HCT116 (cell line): ENCODE results near the gene SLC5A6. TPM values are rescaled to one million over a fixed set of nuclear protein-coding genes. Genes with fewer than 3 reads are reported as not detected.

Experiments
- ATAC-seq: fragments of 200-7000 bp; cut with Tn5 transposase; 2 replicates; pipeline ENCODE4 v1.9.1; 2020; ENCODE audit warnings: mild to moderate bottlenecking, moderate library complexity
- BruUV-seq: library from RNA; stranded (reverse); fragments of 400-500 nt; replicated peaks from 2 replicates; lab custom pipeline; 2021; lab: Mats Ljungman, UMichigan
- CTCF ChIA-PET: fragments of 300-600 bp; sonication (Branson Sonifier 250); formaldehyde crosslinking; loops from one replicate; lab custom pipeline; 2021; ENCODE audit warnings: antibody characterized with exemption; lab: Charles Lee
- POLR2A ChIA-PET: fragments of 300-600, 350-600 bp; sonication (Branson Sonifier 250); formaldehyde crosslinking; loops from one replicate; lab custom pipeline; 2021; ENCODE audit warnings: antibody characterized with exemption; lab: Charles Lee
- RAD21 ChIA-PET, 2 experiments: fragments of 300-600 bp; sonication (Branson Sonifier 250); formaldehyde crosslinking; loops; one replicate each; lab custom pipeline; 2023; ENCODE audit warnings: low total read pairs in 2 of 2; ENCODE audit not compliant: uncharacterized antibody in 2 of 2, unreplicated experiment in 2 of 2, low non-redundant PET in 1 of 2; lab: Charles Lee
- DNase-seq: peaks from one replicate; pipeline ENCODE4 v3.0.0-alpha.2; 2010; ENCODE audit warnings: low read depth, low spot score
- H2AFZ ChIP-seq: fragments of 200-600 bp; shearing (Covaris generic), sonication (generic); 2 replicates; pipeline ENCODE4 v1.6.1; 2017; ENCODE audit warnings: low read depth, mixed run types, mixed read lengths, antibody characterized with exemption, low read length; ENCODE audit not compliant: poor library complexity, severe bottlenecking
- H3K27ac ChIP-seq: 2 replicates; pipeline ENCODE4 v1.5.1; 2012; ENCODE audit warnings: low read depth, low read length
- H3K27me3 ChIP-seq: fragments of 200-600 bp; sonication (generic); 2 replicates; pipeline ENCODE4 v1.6.1; 2016; ENCODE audit warnings: mixed run types, low read length, mixed read lengths; ENCODE audit not compliant: insufficient read depth
- H3K36me3 ChIP-seq, 2 experiments: fragments of 200-500 bp in 1 of 2; fragments of 200-600 bp in 1 of 2; sonication (Bioruptor generic) in 1 of 2; sonication (generic) in 1 of 2; 2 replicates each; pipeline versions ENCODE4 v1.5.1 to v1.6.1; 2014 to 2016; ENCODE audit warnings: low read length in 2 of 2, inconsistent platforms in 1 of 2, mixed read lengths in 1 of 2, mixed run types in 1 of 2; ENCODE audit not compliant: insufficient read depth in 2 of 2, control insufficient read depth in 1 of 2
- H3K4me1 ChIP-seq, 2 experiments: fragments of 200-600 bp in 1 of 2; sonication (generic) in 1 of 2; 2 replicates each; pipeline versions ENCODE4 v1.5.1 to v1.6.1; 2012 to 2017; ENCODE audit warnings: low read length in 2 of 2, inconsistent platforms in 1 of 2, mild to moderate bottlenecking in 1 of 2, mixed read lengths in 1 of 2, mixed run types in 1 of 2, moderate library complexity in 1 of 2; ENCODE audit not compliant: insufficient read depth in 2 of 2, control insufficient read depth in 1 of 2
- H3K4me2 ChIP-seq: fragments of 200-600 bp; sonication (generic); 2 replicates; pipeline ENCODE4 v1.6.1; 2017; ENCODE audit warnings: mixed run types, low read length, mixed read lengths
- H3K4me3 ChIP-seq, 2 experiments: fragments of 200-600 bp in 1 of 2; sonication (generic) in 1 of 2; replicated peaks in 1 of 2; 2 replicates each; pipeline ENCODE4 v1.5.1; 2011 to 2016; ENCODE audit warnings: low read length in 2 of 2, control low read depth in 1 of 2, low read depth in 1 of 2, mild to moderate bottlenecking in 1 of 2, mixed read lengths in 1 of 2, mixed run types in 1 of 2
- H3K79me2 ChIP-seq: fragments of 200-600 bp; sonication (generic); 2 replicates; pipeline ENCODE4 v1.6.1; 2017; ENCODE audit warnings: mild to moderate bottlenecking, mixed run types, low read length, moderate library complexity, mixed read lengths; ENCODE audit not compliant: insufficient read depth
- H3K9ac ChIP-seq: fragments of 200-600 bp; sonication (generic); 2 replicates; pipeline ENCODE4 v1.6.1; 2016; ENCODE audit warnings: low read length, mixed read lengths
- H3K9me2 ChIP-seq: fragments of 200-600 bp; sonication (generic), shearing (Covaris generic); 2 replicates; pipeline ENCODE4 v1.6.1; 2017; ENCODE audit warnings: mixed run types, mild to moderate bottlenecking, moderate library complexity; ENCODE audit not compliant: insufficient read depth
- H3K9me3 ChIP-seq, 2 experiments: fragments of 200-500 bp in 1 of 2; fragments of 200-600 bp in 1 of 2; sonication (Bioruptor generic) in 1 of 2; sonication (generic) in 1 of 2; 2 replicates each; pipeline ENCODE4 v1.6.1; 2014 to 2017; ENCODE audit warnings: low read length in 2 of 2, mixed read lengths in 2 of 2, inconsistent platforms in 1 of 2, low read depth in 1 of 2, mild to moderate bottlenecking in 1 of 2, mixed run types in 1 of 2, moderate library complexity in 1 of 2; ENCODE audit not compliant: control insufficient read depth in 1 of 2, insufficient read depth in 1 of 2
- H4K20me1 ChIP-seq: fragments of 200-600 bp; sonication (generic), shearing (Covaris generic); 2 replicates; pipeline ENCODE4 v1.6.1; 2017; ENCODE audit warnings: mixed run types, mild to moderate bottlenecking, moderate library complexity; ENCODE audit not compliant: insufficient read depth
- CBX3 ChIP-seq: IDR thresholded peaks from 2 replicates; pipeline ENCODE4 v1.6.1; 2012; ENCODE audit warnings: low read depth
- ELF1 ChIP-seq: IDR thresholded peaks from 2 replicates; pipeline ENCODE4 v1.6.1; 2012; ENCODE audit warnings: low read depth, borderline replicate concordance
- EZH2phosphoT487 ChIP-seq: fragments of 200-600 bp; IDR thresholded peaks from 2 replicates; pipeline ENCODE4 v1.6.1; 2018; ENCODE audit warnings: antibody characterized with exemption, borderline replicate concordance
- FOSL1 ChIP-seq: IDR thresholded peaks from 2 replicates; pipeline ENCODE4 v1.6.1; 2012; ENCODE audit warnings: low read depth
- RAD21 ChIP-seq: IDR thresholded peaks from 2 replicates; pipeline ENCODE4 v1.6.1; 2012; ENCODE audit warnings: low read depth, mild to moderate bottlenecking
- REST ChIP-seq: IDR thresholded peaks from 2 replicates; pipeline ENCODE4 v1.6.1; 2012; ENCODE audit warnings: low read depth
- SIN3A ChIP-seq: IDR thresholded peaks from 2 replicates; pipeline ENCODE4 v1.6.1; 2012; ENCODE audit warnings: low read depth
- SP1 ChIP-seq: IDR thresholded peaks from 2 replicates; pipeline ENCODE4 v1.6.1; 2012; ENCODE audit warnings: low read depth
- SRF ChIP-seq: IDR thresholded peaks from 2 replicates; pipeline ENCODE4 v1.6.1; 2012; ENCODE audit warnings: low read depth
- TCF7L2 ChIP-seq: IDR thresholded peaks from 2 replicates; pipeline ENCODE4 v1.7.0; 2011; ENCODE audit warnings: borderline replicate concordance, inconsistent platforms; ENCODE audit not compliant: insufficient read depth, insufficient read length; ENCODE audit errors: extremely low read depth
- YY1 ChIP-seq: IDR thresholded peaks from 2 replicates; pipeline ENCODE4 v1.6.1; 2011; ENCODE audit warnings: low read length, low read depth, moderate library complexity, mild to moderate bottlenecking; ENCODE audit not compliant: insufficient replicate concordance; ENCODE audit errors: extremely low read depth
- ZBTB33 ChIP-seq: IDR thresholded peaks from 2 replicates; pipeline ENCODE4 v1.6.1; 2011; ENCODE audit warnings: mild to moderate bottlenecking, low read length, moderate library complexity; ENCODE audit not compliant: insufficient replicate concordance; ENCODE audit errors: extremely low read depth
- ZNF274 ChIP-seq: fragments of 200-500 bp; sonication (Bioruptor generic); IDR thresholded peaks from 2 replicates; pipeline ENCODE4 v1.6.1; 2014; ENCODE audit warnings: mild to moderate bottlenecking, low read depth, low read length, inconsistent platforms
- intact Hi-C: fragments of 100-400 bp; cut with micrococcal nuclease; formaldehyde crosslinking; loops from 2 replicates; pipeline ENCODE4 v1.10.0; 2022
- total RNA-seq: library from RNA; stranded (reverse); gene quantifications from one replicate; pipeline ENCODE4 v1.2.1, GENCODE V29; 2021; ENCODE audit not compliant: unreplicated experiment
- TF ChIP-seq, protein P1 (sequence below): IDR thresholded peaks from 2 replicates; pipeline ENCODE4 v1.6.1; 2012

The SLC5A6 gene
- total RNA-seq, 1 experiment from 2014 or later = 55.4 TPM

DNA sequence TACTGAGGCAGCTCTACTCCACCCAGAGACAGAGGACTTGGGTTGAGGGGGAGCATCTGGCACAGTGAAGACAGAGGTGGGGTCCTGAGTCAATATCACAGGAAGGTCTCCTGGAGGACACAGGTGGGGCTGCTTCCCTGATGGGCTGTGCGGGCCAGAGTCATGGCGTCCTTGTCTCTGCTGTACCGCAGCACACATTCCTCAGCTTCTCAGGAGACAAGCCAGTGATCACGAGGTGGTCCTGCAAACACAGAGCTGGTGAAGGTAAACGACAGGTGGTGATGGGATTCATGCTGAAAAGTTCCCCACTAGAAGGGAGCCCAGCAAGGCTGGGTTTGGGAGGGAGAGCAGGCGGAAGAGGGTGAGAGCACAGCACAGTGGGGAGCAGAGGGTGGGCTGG lies 53.6 kb downstream of the SLC5A6 start:
- POLR2A ChIA-PET = no interaction called here
- DNase-seq = no peak
- RAD21 ChIA-PET = no interaction called here
- Histone ChIP-seq H3K36me3 (no peaks in the 10 kb centered on the region), H3K9me2 (no peaks in the 10 kb centered on the region), H3K4me2 (no peak overlapping the region), H3K4me3 (no peak overlapping the region), H3K27me3 (no peaks in the 10 kb centered on the region), H4K20me1 (no peaks in the 10 kb centered on the region), H3K9ac (no peak overlapping the region), H3K27ac (no peak overlapping the region), H3K79me2 (no peaks in the 10 kb centered on the region), H3K9me3 (no peaks in the 10 kb centered on the region), H2AFZ (no peak overlapping the region), H3K4me1 (peaks cover 0 to 3% of the 10 kb centered on the region in 2 experiments; a peak in 1 of 4 replicates)
- ATAC-seq = no peak
- CTCF ChIA-PET = interaction anchor here (1.9 kb wide), 1 partner anchor 11 kb away, joined by 7 read pairs; no protein-coding TSS in a partner anchor
- no TSS peak for BruUV-seq
- no peak for TF ChIP-seq SIN3A
- no peak for TF ChIP-seq CBX3
- no peak for TF ChIP-seq ELF1
- no peak for TF ChIP-seq EZH2phosphoT487
- TF ChIP-seq, protein P1, sequence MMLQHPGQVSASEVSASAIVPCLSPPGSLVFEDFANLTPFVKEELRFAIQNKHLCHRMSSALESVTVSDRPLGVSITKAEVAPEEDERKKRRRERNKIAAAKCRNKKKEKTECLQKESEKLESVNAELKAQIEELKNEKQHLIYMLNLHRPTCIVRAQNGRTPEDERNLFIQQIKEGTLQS = no peak
- intact Hi-C loops = no loop called here

- no peak for ATAC-seq
- intact Hi-C loops = no loop called here
- TF ChIP-seq TCF7L2 (no peak), SRF (no peak), FOSL1 (no peak), ZNF274 (no peak), RAD21 (no peak), ZBTB33 (no peak), SIN3A (no peak), YY1 (no peak), SP1 (no peak), REST (no peak)
- TF ChIP-seq, protein P1 = no peak
Observed at GRCh38 chr2:27155069-27155520, 57.0 kb downstream of the SLC5A6 start.

More at GRCh38 chr2:27155069-27155520, 57.0 kb downstream of the SLC5A6 start:
- no TSS peak for BruUV-seq
- H3K79me2 ChIP-seq = no peaks in the 10 kb centered on the region
- no peak overlapping the region for H3K4me2 ChIP-seq
- peaks cover 0 to 17% of the 10 kb centered on the region in 2 experiments; a peak in 2 of 4 replicates for H3K4me1 ChIP-seq
- no peaks in the 10 kb centered on the region for H3K27me3 ChIP-seq
- POLR2A ChIA-PET = no interaction called here
- CTCF ChIA-PET = interaction anchor here (0.9 kb wide), 1 partner anchor 15 kb away, joined by 5 read pairs; no protein-coding TSS in a partner anchor
- H3K27ac ChIP-seq = no peak overlapping the region
- no peak overlapping the region for H3K9ac ChIP-seq
- H4K20me1 ChIP-seq = no peaks in the 10 kb centered on the region
- H2AFZ ChIP-seq = no peak overlapping the region
- H3K36me3 ChIP-seq = no peaks in the 10 kb centered on the region
- RAD21 ChIA-PET = no interaction called here
- H3K9me3 ChIP-seq = no peaks in the 10 kb centered on the region
- H3K4me3 ChIP-seq = no peak overlapping the region
- no peak for DNase-seq
- no peaks in the 10 kb centered on the region for H3K9me2 ChIP-seq
